Measurements from ENCODE around the gene BANP.
"Not testable (repeated sequence)": the region's sequence is repeated elsewhere in the genome, so short reads cannot be mapped to it uniquely, and the experiment has no call there.

BANP gene

GRCh38 chr16:88035884-88036639 lies 84.8 kb downstream of the BANP start:
- H3K4me1 ChIP-seq (ENCODE audit: control insufficient read depth, insufficient read depth, low read length); H3K36me3 ChIP-seq (ENCODE audit: control insufficient read depth, insufficient read depth, low read length); H3K4me3 ChIP-seq (ENCODE audit: low read depth, low read length); H3K9ac ChIP-seq (ENCODE audit: low read depth, low read length); H3K9me3 ChIP-seq (ENCODE audit: control insufficient read depth, insufficient read depth, low read length); H3K27me3 ChIP-seq (ENCODE audit: control insufficient read depth, insufficient read depth, low read length): not testable (repeated sequence)

GRCh38 chr16:88036640-88036996 lies 85.4 kb downstream of the BANP start:
- H3K9ac ChIP-seq (ENCODE audit: low read depth, low read length); H3K36me3 ChIP-seq (ENCODE audit: control insufficient read depth, insufficient read depth, low read length); H3K4me3 ChIP-seq (ENCODE audit: low read depth, low read length): not testable (repeated sequence)

GRCh38 chr16:88037359-88037758 lies 86.1 kb downstream of the BANP start:
- H3K27me3 ChIP-seq (ENCODE audit: control insufficient read depth, insufficient read depth, low read length); H3K36me3 ChIP-seq (ENCODE audit: control insufficient read depth, insufficient read depth, low read length); H3K4me1 ChIP-seq (ENCODE audit: control insufficient read depth, insufficient read depth, low read length); H3K9me3 ChIP-seq (ENCODE audit: control insufficient read depth, insufficient read depth, low read length); H3K9ac ChIP-seq (ENCODE audit: low read depth, low read length); H3K4me3 ChIP-seq (ENCODE audit: low read depth, low read length): not testable (repeated sequence)

More at GRCh38 chr16:88036640-88036996, 85.4 kb downstream of the BANP start:
- H3K9me3 ChIP-seq (ENCODE audit: control insufficient read depth, insufficient read depth, low read length); H3K27me3 ChIP-seq (ENCODE audit: control insufficient read depth, insufficient read depth, low read length); H3K4me1 ChIP-seq (ENCODE audit: control insufficient read depth, insufficient read depth, low read length): not testable (repeated sequence)

GRCh38 chr16:88037876-88038525 lies 86.8 kb downstream of the BANP start:
- H3K36me3 ChIP-seq (ENCODE audit: control insufficient read depth, insufficient read depth, low read length); H3K9ac ChIP-seq (ENCODE audit: low read depth, low read length); H3K4me1 ChIP-seq (ENCODE audit: control insufficient read depth, insufficient read depth, low read length); H3K27me3 ChIP-seq (ENCODE audit: control insufficient read depth, insufficient read depth, low read length); H3K4me3 ChIP-seq (ENCODE audit: low read depth, low read length); H3K9me3 ChIP-seq (ENCODE audit: control insufficient read depth, insufficient read depth, low read length): not testable (repeated sequence)

- not testable (repeated sequence) for H3K9me3 ChIP-seq (ENCODE audit: control insufficient read depth, insufficient read depth, low read length); H3K36me3 ChIP-seq (ENCODE audit: control insufficient read depth, insufficient read depth, low read length); H3K9ac ChIP-seq (ENCODE audit: low read depth, low read length); H3K4me3 ChIP-seq (ENCODE audit: low read depth, low read length); H3K4me1 ChIP-seq (ENCODE audit: control insufficient read depth, insufficient read depth, low read length); H3K27me3 ChIP-seq (ENCODE audit: control insufficient read depth, insufficient read depth, low read length)
These were observed 87.3 kb downstream of the BANP start for GRCh38 chr16:88038526-88038908.

GRCh38 chr16:88039591-88039990 lies 88.4 kb downstream of the BANP start:
- Histone ChIP-seq H3K9me3 (ENCODE audit: control insufficient read depth, insufficient read depth, low read length) (no peaks in the 10 kb centered on the region), H3K4me3 (ENCODE audit: low read depth, low read length) (no peak overlapping the region), H3K4me1 (ENCODE audit: control insufficient read depth, insufficient read depth, low read length) (no peaks in the 10 kb centered on the region), H3K27me3 (ENCODE audit: control insufficient read depth, insufficient read depth, low read length) (no peaks in the 10 kb centered on the region), H3K36me3 (ENCODE audit: control insufficient read depth, insufficient read depth, low read length) (peaks cover 4% of the 10 kb centered on the region), H3K9ac (ENCODE audit: low read depth, low read length) (no peak overlapping the region)

- H3K9ac ChIP-seq (ENCODE audit: low read depth, low read length); H3K4me1 ChIP-seq (ENCODE audit: control insufficient read depth, insufficient read depth, low read length); H3K27me3 ChIP-seq (ENCODE audit: control insufficient read depth, insufficient read depth, low read length); H3K4me3 ChIP-seq (ENCODE audit: low read depth, low read length); H3K9me3 ChIP-seq (ENCODE audit: control insufficient read depth, insufficient read depth, low read length); H3K36me3 ChIP-seq (ENCODE audit: control insufficient read depth, insufficient read depth, low read length): not testable (repeated sequence)
These were observed 89.1 kb downstream of the BANP start for GRCh38 chr16:88040196-88040876.

GRCh38 chr16:88040877-88041244 lies 89.6 kb downstream of the BANP start:
- not testable (repeated sequence) for H3K27me3 ChIP-seq (ENCODE audit: control insufficient read depth, insufficient read depth, low read length); H3K9me3 ChIP-seq (ENCODE audit: control insufficient read depth, insufficient read depth, low read length); H3K9ac ChIP-seq (ENCODE audit: low read depth, low read length); H3K4me3 ChIP-seq (ENCODE audit: low read depth, low read length); H3K36me3 ChIP-seq (ENCODE audit: control insufficient read depth, insufficient read depth, low read length); H3K4me1 ChIP-seq (ENCODE audit: control insufficient read depth, insufficient read depth, low read length)

- not testable (repeated sequence) for H3K9ac ChIP-seq (ENCODE audit: low read depth, low read length); H3K9me3 ChIP-seq (ENCODE audit: control insufficient read depth, insufficient read depth, low read length); H3K36me3 ChIP-seq (ENCODE audit: control insufficient read depth, insufficient read depth, low read length); H3K4me3 ChIP-seq (ENCODE audit: low read depth, low read length); H3K4me1 ChIP-seq (ENCODE audit: control insufficient read depth, insufficient read depth, low read length); H3K27me3 ChIP-seq (ENCODE audit: control insufficient read depth, insufficient read depth, low read length)
These were observed 90.3 kb downstream of the BANP start for GRCh38 chr16:88041506-88041905.

- not testable (repeated sequence) for H3K4me3 ChIP-seq (ENCODE audit: low read depth, low read length); H3K27me3 ChIP-seq (ENCODE audit: control insufficient read depth, insufficient read depth, low read length); H3K4me1 ChIP-seq (ENCODE audit: control insufficient read depth, insufficient read depth, low read length); H3K9me3 ChIP-seq (ENCODE audit: control insufficient read depth, insufficient read depth, low read length); H3K36me3 ChIP-seq (ENCODE audit: control insufficient read depth, insufficient read depth, low read length); H3K9ac ChIP-seq (ENCODE audit: low read depth, low read length)
These were observed 90.8 kb downstream of the BANP start for GRCh38 chr16:88041986-88042562.

- H3K27me3 ChIP-seq (ENCODE audit: control insufficient read depth, insufficient read depth, low read length); H3K9ac ChIP-seq (ENCODE audit: low read depth, low read length); H3K4me1 ChIP-seq (ENCODE audit: control insufficient read depth, insufficient read depth, low read length); H3K9me3 ChIP-seq (ENCODE audit: control insufficient read depth, insufficient read depth, low read length); H3K4me3 ChIP-seq (ENCODE audit: low read depth, low read length); H3K36me3 ChIP-seq (ENCODE audit: control insufficient read depth, insufficient read depth, low read length): not testable (repeated sequence)
These were observed 92.1 kb downstream of the BANP start for GRCh38 chr16:88043208-88043910.

Data from iPS-15b (cell line).